ENCODE measurements around the gene SLC25A1.
"Not testable (repeated sequence)": the region's sequence is repeated elsewhere in the genome, so short reads cannot be mapped to it uniquely, and the experiment has no call there.

The SLC25A1 gene

GRCh38 chr22:19172213-19173046, 6.1 kb downstream of the SLC25A1 start:
- peak overlapping the region; percentile 94 for H3K9ac ChIP-seq (ENCODE audit: low read depth, low read length)
- peaks cover 37% of the 10 kb centered on the region for H3K27me3 ChIP-seq (ENCODE audit: insufficient read depth, low read length)
- H3K9me3 ChIP-seq (ENCODE audit: insufficient read depth, low read depth, low read length), result no peaks in the 10 kb centered on the region
- H3K36me3 ChIP-seq (ENCODE audit: insufficient read depth, low read length), result peaks cover 18% of the 10 kb centered on the region
- 55% methylated on average over 13 of the region's 13 CpGs for WGBS
- peaks cover 5% of the 10 kb centered on the region for H3K4me1 ChIP-seq (ENCODE audit: insufficient read depth, low read length)
- peak overlapping the region; percentile 87 for H3K27ac ChIP-seq (ENCODE audit: low read depth, low read length)
- peak overlapping the region; percentile 87 for H3K4me3 ChIP-seq (ENCODE audit: low read length)

GRCh38 chr22:19169947-19170318, 8.6 kb downstream of the SLC25A1 start:
- Histone ChIP-seq H3K36me3 (ENCODE audit: insufficient read depth, low read length) (peaks cover 6% of the 10 kb centered on the region), H3K27ac (ENCODE audit: low read depth, low read length) (no peak overlapping the region), H3K9me3 (ENCODE audit: insufficient read depth, low read depth, low read length) (no peaks in the 10 kb centered on the region), H3K9ac (ENCODE audit: low read depth, low read length) (peak overlapping the region; percentile 56; the same call in 1 of the 2 replicates), H3K4me1 (ENCODE audit: insufficient read depth, low read length) (peaks cover 5% of the 10 kb centered on the region), H3K27me3 (ENCODE audit: insufficient read depth, low read length) (peaks cover 49% of the 10 kb centered on the region), H3K4me3 (ENCODE audit: low read length) (peak overlapping the region; percentile 48)
- WGBS, result 69% methylated on average over 7 of the region's 7 CpGs

GRCh38 chr22:19169002-19169946, 9.3 kb downstream of the SLC25A1 start:
- H3K27me3 ChIP-seq (ENCODE audit: insufficient read depth, low read length), result peaks cover 49% of the 10 kb centered on the region
- H3K27ac ChIP-seq (ENCODE audit: low read depth, low read length), result no peak overlapping the region
- WGBS, result 10% methylated on average over 58 of the region's 58 CpGs
- peaks cover 6% of the 10 kb centered on the region for H3K36me3 ChIP-seq (ENCODE audit: insufficient read depth, low read length)
- H3K9me3 ChIP-seq (ENCODE audit: insufficient read depth, low read depth, low read length), result no peaks in the 10 kb centered on the region
- peak overlapping the region; percentile 56; the same call in 1 of the 2 replicates for H3K9ac ChIP-seq (ENCODE audit: low read depth, low read length)
- peak overlapping the region; percentile 48 for H3K4me3 ChIP-seq (ENCODE audit: low read length)
- peaks cover 5% of the 10 kb centered on the region for H3K4me1 ChIP-seq (ENCODE audit: insufficient read depth, low read length)

- H3K27me3 ChIP-seq (ENCODE audit: insufficient read depth, low read length), result peaks cover 49% of the 10 kb centered on the region
- H3K9me3 ChIP-seq (ENCODE audit: insufficient read depth, low read depth, low read length), result no peaks in the 10 kb centered on the region
- no peak overlapping the region for H3K9ac ChIP-seq (ENCODE audit: low read depth, low read length)
- H3K4me3 ChIP-seq (ENCODE audit: low read length), result no peak overlapping the region
- 76% methylated on average over 17 of the region's 17 CpGs for WGBS
- peaks cover under 1% of the 10 kb centered on the region for H3K36me3 ChIP-seq (ENCODE audit: insufficient read depth, low read length)
- H3K4me1 ChIP-seq (ENCODE audit: insufficient read depth, low read length), result peaks cover 5% of the 10 kb centered on the region
- no peak overlapping the region for H3K27ac ChIP-seq (ENCODE audit: low read depth, low read length)
Measured at GRCh38 chr22:19168088-19168890, 10.2 kb downstream of the SLC25A1 start.

GRCh38 chr22:19167106-19167869, 11.2 kb downstream of the SLC25A1 start:
- no peaks in the 10 kb centered on the region; the same call in 1 of the 2 replicates for H3K4me1 ChIP-seq (ENCODE audit: insufficient read depth, low read length)
- WGBS, result 77% methylated on average over 13 of the region's 13 CpGs
- H3K9ac ChIP-seq (ENCODE audit: low read depth, low read length), result no peak overlapping the region
- H3K36me3 ChIP-seq (ENCODE audit: insufficient read depth, low read length), result no peaks in the 10 kb centered on the region
- H3K4me3 ChIP-seq (ENCODE audit: low read length), result no peak overlapping the region
- H3K27me3 ChIP-seq (ENCODE audit: insufficient read depth, low read length), result peaks cover 53% of the 10 kb centered on the region
- no peak overlapping the region for H3K27ac ChIP-seq (ENCODE audit: low read depth, low read length)
- H3K9me3 ChIP-seq (ENCODE audit: insufficient read depth, low read depth, low read length), result no peaks in the 10 kb centered on the region

- H3K4me3 ChIP-seq (ENCODE audit: low read length), result no peak overlapping the region
- H3K36me3 ChIP-seq (ENCODE audit: insufficient read depth, low read length), result no peaks in the 10 kb centered on the region
- WGBS, result 86% methylated on average over 8 of the region's 8 CpGs
- H3K9me3 ChIP-seq (ENCODE audit: insufficient read depth, low read depth, low read length), result no peaks in the 10 kb centered on the region
- no peak overlapping the region for H3K9ac ChIP-seq (ENCODE audit: low read depth, low read length)
- H3K4me1 ChIP-seq (ENCODE audit: insufficient read depth, low read length), result no peaks in the 10 kb centered on the region
- no peak overlapping the region for H3K27ac ChIP-seq (ENCODE audit: low read depth, low read length)
- H3K27me3 ChIP-seq (ENCODE audit: insufficient read depth, low read length), result peaks cover 60% of the 10 kb centered on the region
Measured at GRCh38 chr22:19166421-19166820, 12.1 kb downstream of the SLC25A1 start.

- no peak overlapping the region for H3K9ac ChIP-seq (ENCODE audit: low read depth, low read length)
- H3K4me1 ChIP-seq (ENCODE audit: insufficient read depth, low read length), result no peaks in the 10 kb centered on the region
- H3K4me3 ChIP-seq (ENCODE audit: low read length), result no peak overlapping the region
- no peaks in the 10 kb centered on the region for H3K36me3 ChIP-seq (ENCODE audit: insufficient read depth, low read length)
- peaks cover 50% of the 10 kb centered on the region for H3K27me3 ChIP-seq (ENCODE audit: insufficient read depth, low read length)
- H3K27ac ChIP-seq (ENCODE audit: low read depth, low read length), result no peak overlapping the region
- WGBS, result 95% methylated on average over 5 of the region's 6 CpGs
- no peaks in the 10 kb centered on the region for H3K9me3 ChIP-seq (ENCODE audit: insufficient read depth, low read depth, low read length)
Measured at GRCh38 chr22:19164425-19164824, 14.1 kb downstream of the SLC25A1 start.

- not testable (repeated sequence) for H3K9me3 ChIP-seq (ENCODE audit: insufficient read depth, low read depth, low read length); H3K4me3 ChIP-seq (ENCODE audit: low read length); H3K4me1 ChIP-seq (ENCODE audit: insufficient read depth, low read length); H3K36me3 ChIP-seq (ENCODE audit: insufficient read depth, low read length); H3K9ac ChIP-seq (ENCODE audit: low read depth, low read length); H3K27ac ChIP-seq (ENCODE audit: low read depth, low read length)
- WGBS, result 93% methylated on average over 11 of the region's 11 CpGs
- peaks cover 35% of the 10 kb centered on the region for H3K27me3 ChIP-seq (ENCODE audit: insufficient read depth, low read length)
Measured at GRCh38 chr22:19158649-19159048, 19.9 kb downstream of the SLC25A1 start.

GRCh38 chr22:19156109-19156508, 22.4 kb downstream of the SLC25A1 start:
- not testable (repeated sequence) for H3K4me3 ChIP-seq (ENCODE audit: low read length); H3K36me3 ChIP-seq (ENCODE audit: insufficient read depth, low read length); H3K9me3 ChIP-seq (ENCODE audit: insufficient read depth, low read depth, low read length); H3K9ac ChIP-seq (ENCODE audit: low read depth, low read length); H3K27ac ChIP-seq (ENCODE audit: low read depth, low read length); H3K4me1 ChIP-seq (ENCODE audit: insufficient read depth, low read length)
- WGBS, result 92% methylated on average over 9 of the region's 9 CpGs
- H3K27me3 ChIP-seq (ENCODE audit: insufficient read depth, low read length), result peaks cover 49% of the 10 kb centered on the region

Data from HUES64 (cell line).